DMS53 treated with DMSO at 0.1 percent for 48 hours (cell line): Measurements from ENCODE around the gene AK1.
"Not testable (repeated sequence)": the region's sequence is repeated elsewhere in the genome, so short reads cannot be mapped to it uniquely, and the experiment has no call there.

Experiments
- DNase-seq: peaks from one replicate; lab custom pipeline; 2025; ENCODE audit not compliant: unreplicated experiment; lab: John Stamatoyannopoulos, UW

AK1 gene

GRCh38 chr9:127850286-127850830 is 27.1 kb downstream of the AK1 start:
- no peak for DNase-seq

GRCh38 chr9:127848756-127849504 is 28.5 kb downstream of the AK1 start:
- DNase-seq: no peak

- no peak for DNase-seq
These were observed 29.4 kb downstream of the AK1 start for GRCh38 chr9:127847833-127848755.

GRCh38 chr9:127847178-127847510 is 30.3 kb downstream of the AK1 start:
- DNase-seq: no peak

GRCh38 chr9:127846443-127847177 is 30.9 kb downstream of the AK1 start:
- no peak for DNase-seq

GRCh38 chr9:127845619-127846018 is 31.9 kb downstream of the AK1 start:
- DNase-seq: not testable (repeated sequence)

GRCh38 chr9:127844821-127845359 is 32.6 kb downstream of the AK1 start:
- DNase-seq: no peak

- no peak for DNase-seq
These were observed 36.2 kb downstream of the AK1 start for GRCh38 chr9:127841087-127841835.

- no peak for DNase-seq
These were observed 38.9 kb downstream of the AK1 start for GRCh38 chr9:127838375-127839078.

- DNase-seq: no peak
These were observed 40.1 kb downstream of the AK1 start for GRCh38 chr9:127837346-127837745.

- not testable (repeated sequence) for DNase-seq
These were observed 40.9 kb downstream of the AK1 start for GRCh38 chr9:127836561-127836960.

GRCh38 chr9:127835991-127836516 is 41.4 kb downstream of the AK1 start:
- no peak for DNase-seq

GRCh38 chr9:127833555-127833954 is 43.9 kb downstream of the AK1 start:
- no peak for DNase-seq

- DNase-seq: no peak
These were observed 45.2 kb downstream of the AK1 start for GRCh38 chr9:127832248-127832647.

- DNase-seq: no peak
These were observed 48.1 kb downstream of the AK1 start for GRCh38 chr9:127829205-127829906.

GRCh38 chr9:127828262-127829031 is 49.0 kb downstream of the AK1 start:
- DNase-seq: peak; percentile 47

- DNase-seq: no peak
These were observed 51.1 kb downstream of the AK1 start for GRCh38 chr9:127826253-127826913.
